Mammary epithelial cell (primary cell): Measurements from ENCODE around the gene C12orf56.

ENCODE experiments used
- CTCF ChIP-seq, 2 donors: IDR thresholded peaks in 1 of 2; conservative IDR thresholded peaks in 1 of 2; 2 replicates each; pipeline ENCODE4 v1.5.1; 2011 to 2012; ENCODE audit warnings: inconsistent platforms in 2 of 2, low read length in 2 of 2, mild to moderate bottlenecking in 2 of 2, control low read depth in 1 of 2, low read depth in 1 of 2; ENCODE audit not compliant: insufficient read depth in 1 of 2; ENCODE audit errors: extremely low read depth in 1 of 2
- EZH2 ChIP-seq: IDR thresholded peaks from 2 replicates; pipeline ENCODE4 v1.6.1; 2012; ENCODE audit warnings: low read length, inconsistent platforms, borderline replicate concordance

- no peak for TF ChIP-seq EZH2
- no peak for TF ChIP-seq CTCF (conservative IDR thresholded peaks at IDR 0.05 in 1 of 2, IDR thresholded peaks at IDR 0.05 in 1 of 2; ENCODE audit: extremely low read depth in 1 of 2, insufficient read depth in 1 of 2, low read depth in 1 of 2, low read length in 2 of 2)
Observed at GRCh38 chr12:64411427-64411826, 20.9 kb upstream of the C12orf56 start.
